Left colon (tissue), 2 donors: Measurements from ENCODE around the gene TDRKH. TPM values are rescaled to one million over a fixed set of nuclear protein-coding genes. Genes with fewer than 3 reads are reported as not detected.
"Not testable (repeated sequence)": the region's sequence is repeated elsewhere in the genome, so short reads cannot be mapped to it uniquely, and the experiment has no call there.

Experiments
- ATAC-seq: fragments of 200-7000 bp; cut with Tn5 transposase; one replicate; pipeline ENCODE4 v1.9.1; 2020; ENCODE audit warnings: mild to moderate bottlenecking, moderate library complexity
- DNase-seq, 2 donors: peaks; one replicate each; pipeline ENCODE4 v3.0.0-alpha.2; 2020
- intact Hi-C, 2 donors: fragments of 100-400 bp; cut with DNase I in 1 of 2; cut with micrococcal nuclease in 1 of 2; formaldehyde crosslinking; loops; one replicate each; pipeline versions ENCODE4 v1.11.2 to v1.14.0; 2022; cut with DNase I, micrococcal nuclease
- total RNA-seq, 2 donors: library from RNA; stranded (reverse); fragmentation: NEBNext Ultra II Directional; extraction: Animal tissue kit (Norgen Biotek cat#: 25700); gene quantifications; one replicate each; pipeline ENCODE4 v1.2.1, GENCODE V29; 2021
- donor health status: DM: no; HTN: no; CAD: no.
- donor health status: DM: yes; HTN: yes; CAD: no.

Gene TDRKH
- total RNA-seq, 2 donors from 2014 or later, result 3.3 to 7.2 TPM

GRCh38 chr1:151807131-151807530 lies 16.8 kb upstream of the TDRKH start:
- intact Hi-C loops, result no loop called here
- ATAC-seq (peak; percentile 27), DNase-seq (no peak)

- ATAC-seq, result peak; percentile 16
- no peak for DNase-seq
These were observed 15.9 kb upstream of the TDRKH start for GRCh38 chr1:151806170-151806569.

GRCh38 chr1:151805066-151805820 lies 14.9 kb upstream of the TDRKH start, which contains the start of gene LINGO4:
Gene LINGO4 (minus strand): TSS chr1:151805419. CDS start chr1:151802704, 2,715 bp downstream.
- intact Hi-C loops, result no loop called here
- DNase-seq (no peak), ATAC-seq (peak; percentile 19)

More at GRCh38 chr1:151806170-151806569, 15.9 kb upstream of the TDRKH start:
- intact Hi-C loops, result no loop called here

DNA sequence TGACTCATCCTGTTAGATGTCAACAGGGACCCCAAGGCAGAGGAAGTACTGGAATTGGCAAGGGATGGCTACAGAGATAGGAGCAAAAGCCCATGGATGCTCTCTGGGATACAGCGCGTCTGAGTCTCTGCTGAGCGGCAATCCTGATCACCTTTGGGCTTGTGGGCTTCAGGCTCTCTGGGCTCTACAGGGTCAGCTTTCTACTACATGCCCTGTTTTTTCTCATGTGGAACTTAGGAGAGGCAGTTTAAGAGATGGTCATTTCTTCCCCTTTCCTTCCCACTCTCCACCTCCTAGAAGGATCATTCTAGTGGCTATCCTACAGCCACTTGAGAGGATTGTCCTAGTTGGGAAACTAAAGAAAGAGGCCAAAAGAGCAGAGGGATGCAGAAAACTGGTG lies 13.6 kb upstream of the TDRKH start:
- DNase-seq (no peak), ATAC-seq (no peak)
- intact Hi-C loops, result no loop called here

GRCh38 chr1:151803164-151803563 lies 12.9 kb upstream of the TDRKH start:
- ATAC-seq (no peak), DNase-seq (no peak)
- intact Hi-C loops, result no loop called here

DNA sequence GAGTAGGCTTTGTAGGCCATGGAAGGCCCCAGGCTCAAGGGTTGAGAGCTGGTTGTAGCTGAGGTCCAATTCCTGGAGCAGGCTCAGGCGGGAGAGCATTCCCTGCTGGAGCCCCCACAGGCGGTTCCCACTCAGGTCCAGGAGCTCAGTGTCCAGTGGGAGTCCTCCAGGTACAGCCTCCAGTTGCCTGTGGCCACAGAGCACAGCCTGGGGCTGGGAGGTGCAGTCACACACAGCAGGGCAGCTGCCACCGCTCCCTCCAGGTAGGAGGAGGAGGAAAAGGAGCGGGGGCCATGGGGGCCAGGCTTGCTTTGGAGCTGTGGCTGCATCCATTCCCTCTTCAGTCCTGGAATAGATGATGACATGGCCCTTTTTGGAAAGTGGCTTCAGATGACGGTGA lies 12.1 kb upstream of the TDRKH start:
- ATAC-seq (no peak), DNase-seq (no peak)
- intact Hi-C loops, result no loop called here

- no peak for DNase-seq
- intact Hi-C loops, result no loop called here
- ATAC-seq, result no peak
These were observed 11.5 kb upstream of the TDRKH start for GRCh38 chr1:151801846-151802245.

- DNase-seq (no peak), ATAC-seq (no peak)
- intact Hi-C loops, result no loop called here
These were observed 11.1 kb upstream of the TDRKH start for GRCh38 chr1:151801310-151801820.

DNA sequence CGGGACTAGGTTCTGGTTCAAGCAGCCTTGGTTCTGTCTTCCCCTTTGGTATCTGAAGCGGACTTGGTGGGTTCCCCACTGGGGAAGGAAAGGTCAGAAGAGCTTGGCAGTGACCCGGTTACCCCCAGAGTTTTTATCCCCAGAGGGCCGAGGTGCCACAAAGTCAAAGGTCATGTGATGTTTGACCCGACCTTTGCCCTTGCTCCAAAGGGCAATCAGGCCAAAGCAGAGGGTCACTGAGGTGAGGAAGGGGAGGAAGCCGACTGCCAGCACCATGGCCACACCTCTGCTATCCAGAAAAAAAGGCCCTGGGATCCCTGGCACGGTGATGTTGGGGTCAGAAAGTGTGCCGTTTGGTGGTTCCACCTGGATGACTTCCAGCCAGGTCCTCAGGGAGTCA lies 10.5 kb upstream of the TDRKH start:
- ATAC-seq, result no peak
- no peak for DNase-seq

DNA sequence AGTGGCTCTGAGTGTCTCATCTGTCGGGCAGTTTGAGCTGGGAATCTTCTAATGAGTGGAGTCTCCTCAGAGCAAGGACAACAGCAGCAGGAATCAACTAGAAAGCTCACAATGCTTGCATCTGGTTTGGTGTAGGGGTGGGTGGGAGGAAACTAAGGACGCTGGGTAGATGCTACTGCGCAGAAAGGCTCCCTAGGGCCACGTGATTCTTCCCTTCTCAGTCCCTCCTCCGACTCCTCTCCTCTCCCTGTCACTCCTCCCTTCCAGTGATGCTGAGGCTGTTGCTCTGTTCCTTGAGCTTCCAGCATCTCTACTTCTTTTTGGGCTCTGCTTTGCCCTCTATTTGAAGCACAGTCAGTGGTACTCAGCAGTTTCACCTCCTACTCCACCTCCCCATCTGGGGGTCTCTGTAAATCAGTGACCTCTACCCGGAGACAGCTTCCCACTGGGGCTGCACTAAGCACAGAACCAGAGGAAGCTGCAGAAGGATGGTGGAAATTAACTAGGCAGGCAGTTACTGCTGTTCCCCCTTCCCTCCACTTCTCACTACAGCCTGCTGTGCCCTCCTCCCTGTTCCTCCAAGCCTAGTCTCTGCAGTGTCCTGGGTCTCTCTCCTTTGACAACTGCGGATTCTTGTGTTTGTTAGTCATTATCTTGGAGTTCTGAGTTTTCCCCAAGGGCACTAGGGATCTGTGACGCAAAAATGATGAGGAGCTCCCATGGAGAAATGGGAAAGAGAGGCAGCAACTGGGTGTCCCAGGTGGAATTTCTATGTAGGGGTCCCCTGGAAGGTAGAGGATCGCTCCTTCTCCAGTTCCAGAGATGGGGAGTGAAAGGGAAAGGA lies 9.1 kb upstream of the TDRKH start:
- no peak for ATAC-seq
- DNase-seq, result no peak
- intact Hi-C loops, result no loop called here

More for the DNA sequence above, 10.5 kb upstream of the TDRKH start:
- intact Hi-C loops, result no loop called here

GRCh38 chr1:151798571-151798970 lies 8.3 kb upstream of the TDRKH start:
- no peak for ATAC-seq
- intact Hi-C loops, result no loop called here
- no peak for DNase-seq

DNA sequence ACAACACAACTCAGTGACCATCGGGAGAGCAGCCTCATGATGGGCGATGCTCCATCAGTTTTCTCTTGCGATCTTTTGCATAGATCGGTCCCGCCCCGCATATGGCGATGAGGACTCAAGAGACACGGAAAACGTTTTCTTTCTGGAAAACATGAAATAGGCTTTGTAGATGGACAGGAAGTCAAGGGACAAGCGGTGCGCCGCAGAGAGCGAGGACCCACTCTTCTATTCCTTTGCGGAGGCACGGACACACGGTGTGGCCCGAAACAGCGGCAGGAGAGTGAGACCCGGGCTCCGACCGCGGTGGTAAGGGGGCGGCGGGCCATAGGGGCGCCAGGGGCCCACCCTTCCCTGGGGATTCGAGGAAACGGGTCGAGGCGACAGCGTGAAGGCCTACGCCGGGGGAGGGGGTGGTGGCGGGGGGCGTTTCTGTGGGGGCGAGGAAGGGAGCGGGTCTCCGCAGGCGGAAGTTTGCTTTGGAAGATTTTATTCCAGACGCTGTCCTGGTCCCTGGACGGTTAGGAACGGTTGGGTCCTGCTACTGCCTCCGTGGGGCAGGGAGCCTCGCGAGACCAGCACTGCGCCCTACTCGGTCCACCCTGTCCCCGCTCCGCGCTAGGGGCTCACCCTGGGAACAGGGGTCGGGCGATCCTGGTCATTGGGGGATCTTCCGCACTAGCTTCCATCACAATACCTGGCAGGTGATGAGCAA lies 796 bp upstream of the TDRKH start:
- DNase-seq (peak; percentile 34 to 50), ATAC-seq (peak; percentile 46)
- intact Hi-C loops, result no loop called here

DNA sequence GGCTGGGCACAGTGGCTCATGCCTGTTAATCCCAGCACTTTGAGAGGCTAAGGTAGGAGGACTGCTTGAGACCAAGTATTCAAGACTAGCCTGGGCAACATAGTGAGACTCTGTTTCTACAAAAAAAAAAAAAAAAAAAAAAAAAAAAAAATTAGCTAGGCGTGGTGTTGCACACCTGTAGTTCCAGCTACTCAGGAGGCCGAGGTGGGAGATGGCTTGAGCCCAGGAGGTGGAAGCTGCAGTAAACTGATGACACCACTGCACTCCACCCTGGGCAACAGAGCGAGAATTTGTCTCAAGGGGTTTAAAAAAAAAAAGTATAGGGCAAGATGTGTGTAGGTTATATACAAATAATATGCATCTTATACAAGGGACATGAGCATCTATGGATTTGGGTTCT lies 2.6 kb downstream of the TDRKH start:
- ATAC-seq, result no peak
- no peak for DNase-seq
- intact Hi-C loops, result no loop called here

DNA sequence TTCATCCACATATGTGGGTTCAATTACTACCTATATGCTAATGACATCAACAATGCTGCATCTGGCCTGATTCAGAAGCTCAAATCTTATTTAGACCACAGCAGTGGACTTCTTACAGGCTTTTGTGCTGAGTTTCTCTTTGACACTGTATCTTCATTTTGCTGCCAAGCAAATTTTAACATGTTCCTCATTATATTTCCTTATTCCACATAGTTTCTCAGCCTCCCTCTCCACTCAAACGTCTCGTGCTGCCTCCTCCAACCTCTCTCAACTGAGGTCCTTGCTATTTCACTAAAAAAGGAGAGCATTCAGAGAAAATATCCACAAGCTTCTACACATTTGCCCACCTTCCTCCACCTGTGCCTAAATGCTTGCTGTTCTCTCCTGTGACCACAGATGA lies 6.5 kb downstream of the TDRKH start:
- intact Hi-C loops, result no loop called here
- no peak for ATAC-seq
- DNase-seq, result no peak

DNA sequence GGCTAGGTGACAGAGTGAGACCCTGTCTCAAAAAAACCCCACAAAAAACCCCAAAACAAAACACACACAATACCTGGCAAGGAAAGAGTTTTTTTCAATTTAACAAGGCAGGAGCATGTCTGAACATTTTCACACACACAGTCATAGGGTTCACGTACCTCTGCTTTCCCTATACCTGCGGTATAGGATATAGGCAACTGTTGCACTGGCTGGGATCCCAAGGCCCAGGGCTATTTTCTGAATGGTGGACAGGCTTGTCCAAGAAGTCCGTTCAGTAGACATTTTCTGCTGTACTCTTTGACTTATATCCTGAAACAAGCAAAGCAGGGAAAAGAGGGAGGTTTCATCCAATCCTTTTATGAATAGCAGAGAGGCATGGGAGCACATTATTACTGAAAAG lies 7.6 kb downstream of the TDRKH start:
- ATAC-seq (no peak), DNase-seq (no peak)
- intact Hi-C loops, result no loop called here

GRCh38 chr1:151782026-151782425 lies 8.3 kb downstream of the TDRKH start:
- intact Hi-C loops, ATAC-seq, DNase-seq: not testable (repeated sequence)

- DNase-seq, ATAC-seq, intact Hi-C loops: not testable (repeated sequence)
These were observed 9.6 kb downstream of the TDRKH start for GRCh38 chr1:151780736-151781135.

GRCh38 chr1:151779852-151780251 lies 10.4 kb downstream of the TDRKH start:
- intact Hi-C loops, result no loop called here
- DNase-seq (no peak), ATAC-seq (no peak)

GRCh38 chr1:151777317-151777716 lies 13.0 kb downstream of the TDRKH start:
- intact Hi-C loops, result no loop called here

More at GRCh38 chr1:151777317-151777716, 13.0 kb downstream of the TDRKH start:
- ATAC-seq, result no peak
- DNase-seq, result no peak
